KMS-11 (cell line): ENCODE data around the gene DPH2.
A peak's percentile ranks its signal among the peaks of the same experiment; 100 is the strongest.

ENCODE experiments used
- H2AFZ ChIP-seq: fragments of 200-600 bp; sonication (generic); 2 replicates; pipeline ENCODE4 v1.6.1; 2016; ENCODE audit warnings: antibody characterized with exemption, mixed run types, low read depth
- H3K27ac ChIP-seq: fragments of 200-600 bp; sonication (generic); 2 replicates; pipeline ENCODE4 v1.6.1; 2016; ENCODE audit warnings: mild to moderate bottlenecking, mixed run types
- H3K27me3 ChIP-seq: fragments of 200-600 bp; sonication (generic); 2 replicates; pipeline ENCODE4 v1.6.1; 2017; ENCODE audit warnings: mild to moderate bottlenecking, low read depth, mixed run types, moderate library complexity; ENCODE audit not compliant: insufficient read depth
- H3K36me3 ChIP-seq: fragments of 200-600 bp; sonication (generic); 2 replicates; pipeline ENCODE4 v1.6.1; 2017; ENCODE audit warnings: mild to moderate bottlenecking, mixed run types; ENCODE audit not compliant: insufficient read depth
- H3K4me1 ChIP-seq: fragments of 200-600 bp; sonication (generic); 2 replicates; pipeline ENCODE4 v1.6.1; 2016; ENCODE audit warnings: mild to moderate bottlenecking, low read depth, mixed run types; ENCODE audit not compliant: poor library complexity, severe bottlenecking
- H3K4me2 ChIP-seq: fragments of 200-600 bp; sonication (generic); 2 replicates; pipeline ENCODE4 v1.7.0; 2016; ENCODE audit warnings: mild to moderate bottlenecking, mixed run types
- H3K4me3 ChIP-seq: fragments of 200-600 bp; sonication (generic); IDR thresholded peaks from 2 replicates; pipeline ENCODE4 v1.6.1; 2017; ENCODE audit warnings: low read depth, low read length, mixed read lengths; ENCODE audit not compliant: insufficient read depth
- H3K79me2 ChIP-seq: fragments of 200-600 bp; sonication (generic); 2 replicates; pipeline ENCODE4 v1.6.1; 2016; ENCODE audit warnings: low read depth, mixed run types; ENCODE audit not compliant: insufficient read depth
- H3K9ac ChIP-seq: fragments of 200-600 bp; sonication (generic); 2 replicates; pipeline ENCODE4 v1.6.1; 2016; ENCODE audit warnings: mild to moderate bottlenecking, mixed run types
- H4K20me1 ChIP-seq: fragments of 200-600 bp; sonication (generic); 2 replicates; pipeline ENCODE4 v1.6.1; 2016; ENCODE audit warnings: mild to moderate bottlenecking, mixed run types; ENCODE audit not compliant: insufficient read depth
- TF ChIP-seq, protein P1 (sequence below): fragments of 200-600 bp; sonication (generic); conservative IDR thresholded peaks from 2 replicates; pipeline ENCODE4 v1.6.1; 2017; ENCODE audit warnings: low read depth, mild to moderate bottlenecking, antibody characterized with exemption, low read length, moderate library complexity, mixed read lengths

DPH2 gene

DNA sequence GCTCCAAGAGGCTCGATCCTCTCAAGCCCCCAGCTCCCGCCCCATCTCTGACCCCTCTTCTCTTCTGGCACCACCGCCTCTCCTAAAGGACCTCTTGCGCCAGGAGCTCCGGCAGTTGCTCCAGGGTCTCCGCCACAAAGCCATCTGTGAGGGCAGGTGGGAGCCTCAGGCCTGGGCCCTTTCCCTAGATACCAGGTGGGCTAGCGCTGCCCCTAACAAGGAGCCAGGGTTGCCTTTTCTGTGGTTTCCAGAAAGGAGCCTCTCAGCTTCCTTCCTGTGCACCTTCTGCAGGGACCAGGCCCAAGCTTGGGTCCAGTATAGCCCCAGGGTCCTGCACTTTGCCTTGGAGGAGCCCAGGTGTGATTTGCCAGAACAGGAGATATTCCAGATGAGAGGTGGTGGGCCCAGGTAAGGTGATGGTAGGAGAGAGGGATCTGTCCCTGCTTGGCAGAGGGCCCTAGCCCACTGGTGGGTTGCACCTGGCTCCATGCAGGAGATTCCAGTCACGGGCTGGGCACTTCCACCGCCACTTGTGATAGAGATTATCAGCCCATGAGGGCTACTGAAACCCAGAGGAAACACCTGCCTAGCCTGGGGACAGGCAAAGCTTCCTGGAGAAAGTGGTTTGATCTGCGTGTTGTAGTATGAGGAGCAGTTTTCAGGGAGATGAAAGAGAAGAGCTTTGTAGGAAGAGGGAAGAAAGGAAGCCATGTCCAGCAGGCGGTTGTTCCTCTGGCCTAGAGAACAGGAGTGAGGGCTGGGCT, 22.6 kb downstream of the DPH2 start:
- TF ChIP-seq, protein P1, sequence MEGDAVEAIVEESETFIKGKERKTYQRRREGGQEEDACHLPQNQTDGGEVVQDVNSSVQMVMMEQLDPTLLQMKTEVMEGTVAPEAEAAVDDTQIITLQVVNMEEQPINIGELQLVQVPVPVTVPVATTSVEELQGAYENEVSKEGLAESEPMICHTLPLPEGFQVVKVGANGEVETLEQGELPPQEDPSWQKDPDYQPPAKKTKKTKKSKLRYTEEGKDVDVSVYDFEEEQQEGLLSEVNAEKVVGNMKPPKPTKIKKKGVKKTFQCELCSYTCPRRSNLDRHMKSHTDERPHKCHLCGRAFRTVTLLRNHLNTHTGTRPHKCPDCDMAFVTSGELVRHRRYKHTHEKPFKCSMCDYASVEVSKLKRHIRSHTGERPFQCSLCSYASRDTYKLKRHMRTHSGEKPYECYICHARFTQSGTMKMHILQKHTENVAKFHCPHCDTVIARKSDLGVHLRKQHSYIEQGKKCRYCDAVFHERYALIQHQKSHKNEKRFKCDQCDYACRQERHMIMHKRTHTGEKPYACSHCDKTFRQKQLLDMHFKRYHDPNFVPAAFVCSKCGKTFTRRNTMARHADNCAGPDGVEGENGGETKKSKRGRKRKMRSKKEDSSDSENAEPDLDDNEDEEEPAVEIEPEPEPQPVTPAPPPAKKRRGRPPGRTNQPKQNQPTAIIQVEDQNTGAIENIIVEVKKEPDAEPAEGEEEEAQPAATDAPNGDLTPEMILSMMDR = no peak
- H3K27ac ChIP-seq = no peak overlapping the region
- peaks cover 13% of the 10 kb centered on the region for H3K4me1 ChIP-seq

DNA sequence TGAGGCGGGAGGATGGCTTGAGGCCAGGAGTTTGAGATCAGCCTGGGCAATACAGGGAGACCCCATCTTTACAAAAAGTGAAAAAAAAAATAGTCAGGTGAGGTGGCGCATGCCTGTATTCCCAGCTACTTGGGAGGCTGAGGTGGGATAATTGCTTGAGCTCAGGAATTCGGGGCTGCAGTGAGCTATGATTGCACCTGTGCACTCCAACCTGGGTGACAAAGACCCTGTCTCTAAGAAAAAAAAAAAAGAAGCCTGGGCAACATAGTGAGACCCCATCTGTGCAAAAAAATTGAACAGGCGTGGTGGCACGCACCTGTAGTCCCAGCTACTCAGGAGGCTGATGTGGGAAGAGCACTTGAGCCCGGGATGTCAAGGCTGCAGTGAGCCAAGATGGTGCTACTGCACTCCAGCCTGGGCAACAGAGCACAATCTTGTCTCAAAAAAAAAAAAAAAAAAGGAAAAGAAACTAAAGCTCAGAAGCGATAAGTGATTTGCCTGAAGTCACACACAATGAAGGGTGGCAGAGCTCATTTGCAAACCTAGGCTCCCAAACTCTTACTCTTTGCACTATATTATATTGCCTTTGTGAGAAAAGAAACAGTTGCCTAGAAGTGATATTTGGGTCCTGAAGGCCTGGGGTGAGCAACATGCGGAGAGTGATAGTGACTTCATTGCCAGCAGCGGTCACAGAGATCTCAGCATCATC, 23.6 kb downstream of the DPH2 start:
- H3K36me3 ChIP-seq = no peaks in the 10 kb centered on the region
- no peak overlapping the region for H2AFZ ChIP-seq
- no peaks in the 10 kb centered on the region for H3K27me3 ChIP-seq
- no peak overlapping the region for H3K4me2 ChIP-seq
- no peaks in the 10 kb centered on the region for H4K20me1 ChIP-seq
- no peak overlapping the region for H3K27ac ChIP-seq
- TF ChIP-seq, protein P1 = no peak
- no peaks in the 10 kb centered on the region for H3K79me2 ChIP-seq
- no peak overlapping the region for H3K4me3 ChIP-seq
- no peak overlapping the region for H3K9ac ChIP-seq
- H3K4me1 ChIP-seq = peaks cover 13% of the 10 kb centered on the region

More for the DNA sequence above, 22.6 kb downstream of the DPH2 start:
- H3K4me2 ChIP-seq = peak overlapping the region; percentile 76
- H4K20me1 ChIP-seq = no peaks in the 10 kb centered on the region
- H3K9ac ChIP-seq = peak overlapping the region; percentile 45; the same call in 1 of the 2 replicates
- no peaks in the 10 kb centered on the region for H3K27me3 ChIP-seq
- no peak overlapping the region for H3K4me3 ChIP-seq
- no peaks in the 10 kb centered on the region for H3K36me3 ChIP-seq
- peak overlapping the region; percentile 69; the same call in 1 of the 2 replicates for H2AFZ ChIP-seq
- no peaks in the 10 kb centered on the region for H3K79me2 ChIP-seq

DNA sequence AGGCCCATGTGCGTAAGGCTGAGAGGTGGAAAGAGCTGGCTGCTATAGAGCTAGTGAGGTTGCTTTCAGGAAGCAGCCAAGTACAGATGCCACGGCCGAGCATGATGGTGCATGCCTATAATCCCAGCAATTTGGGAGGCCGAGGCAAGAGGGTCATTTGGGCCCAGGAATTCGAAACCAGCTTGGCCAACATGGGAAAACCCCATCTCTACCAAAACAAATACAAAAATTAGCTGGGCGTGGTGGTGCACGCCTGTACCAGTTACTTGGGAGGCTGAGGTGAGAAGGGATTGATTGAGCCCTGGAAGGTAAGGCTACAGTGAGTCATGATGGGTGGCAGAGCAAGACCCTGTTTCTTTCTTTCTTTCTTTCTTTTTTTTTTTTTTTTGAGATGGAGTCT, 24.3 kb downstream of the DPH2 start:
- Histone ChIP-seq H3K27me3 (no peaks in the 10 kb centered on the region), H3K9ac (no peak overlapping the region), H3K4me1 (peaks cover 13% of the 10 kb centered on the region), H3K79me2 (no peaks in the 10 kb centered on the region), H3K4me2 (no peak overlapping the region), H2AFZ (no peak overlapping the region), H3K36me3 (no peaks in the 10 kb centered on the region), H3K27ac (no peak overlapping the region), H3K4me3 (no peak overlapping the region), H4K20me1 (no peaks in the 10 kb centered on the region)
- TF ChIP-seq, protein P1 = no peak

DNA sequence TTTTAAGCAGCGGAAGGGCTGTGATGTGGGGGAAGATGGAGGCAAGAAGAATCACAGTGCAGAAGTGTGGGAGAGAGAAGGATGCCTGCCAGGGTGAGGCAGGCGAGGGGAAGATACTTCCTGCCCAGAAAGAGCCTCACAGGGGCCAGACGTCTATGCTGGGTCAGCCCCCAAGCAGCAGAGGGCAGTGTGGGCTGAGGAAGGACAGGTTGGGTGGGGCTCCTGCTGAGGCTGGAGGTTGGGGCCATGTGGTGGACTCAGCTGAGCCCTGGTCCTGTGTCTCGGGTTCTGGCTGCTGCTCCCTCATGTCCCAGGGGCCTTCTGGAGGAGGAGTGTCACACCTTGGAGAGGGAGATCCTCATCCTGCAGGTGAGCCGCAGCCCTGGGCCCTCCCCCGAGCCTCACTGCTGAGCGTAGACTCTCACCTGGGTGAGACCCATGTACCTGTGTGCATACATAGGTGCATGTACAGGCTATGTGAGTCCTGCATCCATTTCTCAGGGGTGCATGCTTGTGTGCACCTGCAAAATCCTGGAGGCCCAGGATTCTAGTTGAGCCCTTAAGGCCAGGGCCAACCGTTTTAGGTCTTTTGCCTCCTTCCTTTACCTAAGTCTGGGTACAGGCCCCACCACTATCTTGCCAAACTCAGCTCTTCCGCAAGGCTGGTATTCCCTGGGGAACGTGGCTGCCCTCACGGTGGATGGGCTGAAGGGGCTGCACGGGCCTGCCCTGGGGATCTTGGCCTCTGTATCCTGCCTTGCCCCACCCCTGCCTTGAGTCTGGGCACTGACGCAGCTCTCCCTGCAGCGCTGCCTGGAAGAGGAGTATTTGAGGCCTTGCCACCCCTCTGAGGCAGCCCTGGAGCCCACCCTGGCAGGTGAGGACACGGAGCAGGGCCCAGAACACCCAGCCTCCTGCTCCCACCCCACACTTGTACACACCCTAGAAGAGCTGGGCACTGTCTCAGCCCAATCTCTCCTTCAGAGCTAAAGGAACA, 25.3 kb downstream of the DPH2 start:
- Histone ChIP-seq H4K20me1 (no peaks in the 10 kb centered on the region), H3K9ac (no peak overlapping the region), H2AFZ (no peak overlapping the region), H3K79me2 (no peaks in the 10 kb centered on the region), H3K4me3 (no peak overlapping the region), H3K4me2 (no peak overlapping the region), H3K27me3 (no peaks in the 10 kb centered on the region), H3K4me1 (peaks cover 13% of the 10 kb centered on the region), H3K36me3 (no peaks in the 10 kb centered on the region), H3K27ac (no peak overlapping the region)
- TF ChIP-seq, protein P1 = 0 out of 2 replicates have a peak, but pooled peaks have one; percentile 13
